Activated CD8-positive, alpha-beta memory T cell treated with anti-CD3 and anti-CD28 coated beads, Interleukin-2, amount 50 U/mL, for 4 hours (primary cell): ENCODE data around the gene NCAPD3.
"Not testable (repeated sequence)": the region's sequence is repeated elsewhere in the genome, so short reads cannot be mapped to it uniquely, and the experiment has no call there.

Source experiments
- DNase-seq: peaks from one replicate; pipeline ENCODE4 v3.0.0-alpha.2; 2020

NCAPD3 gene

DNA sequence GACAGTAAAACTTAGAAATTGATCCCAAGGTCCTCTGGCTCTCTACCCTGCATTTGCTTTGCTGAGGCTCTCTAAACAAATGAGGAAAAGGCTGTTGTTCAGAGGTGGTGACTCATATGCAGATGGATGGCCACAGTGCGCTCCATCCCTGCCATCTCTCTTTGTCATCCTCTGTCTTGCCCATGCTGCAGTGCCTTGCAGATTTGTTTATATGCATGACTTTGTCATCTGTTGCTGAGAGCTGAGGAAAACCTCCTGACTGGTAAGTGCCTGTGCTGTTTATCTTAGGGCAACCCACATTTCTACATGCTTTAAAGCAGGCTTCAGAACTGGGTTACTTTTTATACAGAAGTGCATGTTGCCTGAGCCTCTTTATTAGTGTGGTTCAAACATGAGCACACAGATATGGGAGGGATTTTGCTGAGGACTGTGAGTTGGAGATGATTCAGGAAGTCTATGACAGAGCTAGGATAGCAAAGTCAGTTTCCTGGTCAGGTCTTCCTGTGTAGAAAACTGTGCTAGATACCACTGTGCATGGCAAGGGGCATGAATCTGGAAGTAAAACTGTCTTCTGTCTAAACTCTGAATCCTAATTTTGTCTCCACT lies 97.4 kb downstream of the NCAPD3 start:
- no peak for DNase-seq

DNA sequence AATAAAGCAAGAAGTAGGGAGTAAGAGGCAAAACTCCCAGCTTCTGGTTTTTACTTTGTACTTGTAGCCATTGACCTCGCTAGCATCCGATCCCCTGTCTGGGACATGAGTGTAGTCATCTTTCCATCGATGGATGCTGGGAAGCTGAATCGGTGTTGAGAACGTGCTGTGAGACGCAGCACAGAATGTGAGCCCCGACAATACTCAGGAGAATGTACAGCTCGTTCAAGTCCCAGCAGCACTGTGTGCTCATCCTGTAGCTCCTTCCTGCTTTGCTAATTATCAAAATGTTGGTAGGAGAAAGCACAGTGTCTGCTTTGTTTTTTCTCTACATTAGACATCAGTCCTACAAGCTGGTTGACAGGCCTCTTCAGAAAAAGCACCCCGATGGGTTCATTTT lies 98.3 kb downstream of the NCAPD3 start:
- no peak for DNase-seq

DNA sequence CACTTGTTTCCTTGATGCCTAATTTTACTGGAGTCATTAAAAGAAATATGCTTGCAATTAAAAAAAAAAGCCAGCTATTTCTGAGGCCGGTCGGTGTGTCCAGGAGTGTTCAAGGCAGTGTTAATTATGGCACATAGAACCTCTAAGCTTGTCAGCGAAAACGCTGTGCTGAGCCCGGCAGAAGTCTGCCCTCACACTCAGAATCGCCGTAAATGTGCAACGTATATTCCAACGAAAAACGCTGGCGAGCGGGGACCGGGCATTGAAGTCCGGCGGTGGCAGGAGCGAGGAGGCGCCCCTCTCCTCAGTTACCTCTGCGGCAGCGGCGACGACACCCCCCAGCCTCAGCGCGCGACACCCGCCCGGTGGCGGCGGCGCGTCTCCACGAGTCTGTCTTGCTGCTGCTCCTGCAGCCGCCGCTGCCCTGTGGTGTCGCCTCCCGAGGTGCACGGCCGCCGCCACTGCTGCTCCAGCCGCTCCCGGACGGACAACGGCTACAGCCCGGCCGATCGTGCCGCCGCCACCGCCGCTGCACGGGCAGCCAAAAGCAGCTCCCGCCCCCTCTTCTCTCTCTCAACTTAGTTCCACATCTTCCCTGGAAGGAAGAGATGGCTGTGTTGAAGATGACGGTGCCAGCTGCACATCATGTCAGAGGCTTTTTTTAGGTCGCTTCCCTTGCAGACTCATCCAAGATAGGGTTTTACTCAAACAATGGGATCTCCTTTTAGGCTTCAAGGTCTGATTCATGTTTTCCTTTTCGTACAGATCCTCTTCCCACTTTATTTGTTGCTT lies 98.9 kb downstream of the NCAPD3 start:
- DNase-seq: no peak

DNA sequence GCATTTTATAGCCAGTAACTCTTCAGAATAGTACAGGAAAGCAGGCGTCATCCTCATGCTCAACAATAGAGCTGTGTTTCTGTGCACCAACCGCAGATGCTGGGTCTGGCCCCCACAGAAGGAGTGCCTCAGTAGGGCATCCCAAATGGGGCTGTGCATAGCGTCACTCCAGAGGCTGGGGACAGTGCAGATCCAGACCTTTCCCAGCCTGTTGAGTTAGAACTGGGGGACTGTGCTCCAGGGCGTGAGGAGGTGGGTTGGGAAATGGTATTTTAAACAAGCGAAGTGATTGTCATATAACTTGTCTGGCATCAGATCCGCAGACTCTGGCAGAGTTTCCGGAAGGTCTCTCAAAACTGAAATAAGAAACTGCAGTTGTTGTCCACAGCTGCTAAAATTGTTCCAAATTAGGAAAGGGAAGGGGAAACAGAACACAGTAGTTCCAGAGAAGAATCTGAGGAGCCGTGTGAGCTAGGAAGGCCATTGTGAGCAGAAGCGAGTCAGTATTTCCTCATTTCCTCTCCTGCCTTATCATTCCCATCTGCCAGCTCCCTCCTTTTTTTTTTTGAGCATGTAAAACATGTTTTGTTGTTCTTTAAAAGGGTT lies 102.7 kb downstream of the NCAPD3 start:
- DNase-seq: no peak

DNA sequence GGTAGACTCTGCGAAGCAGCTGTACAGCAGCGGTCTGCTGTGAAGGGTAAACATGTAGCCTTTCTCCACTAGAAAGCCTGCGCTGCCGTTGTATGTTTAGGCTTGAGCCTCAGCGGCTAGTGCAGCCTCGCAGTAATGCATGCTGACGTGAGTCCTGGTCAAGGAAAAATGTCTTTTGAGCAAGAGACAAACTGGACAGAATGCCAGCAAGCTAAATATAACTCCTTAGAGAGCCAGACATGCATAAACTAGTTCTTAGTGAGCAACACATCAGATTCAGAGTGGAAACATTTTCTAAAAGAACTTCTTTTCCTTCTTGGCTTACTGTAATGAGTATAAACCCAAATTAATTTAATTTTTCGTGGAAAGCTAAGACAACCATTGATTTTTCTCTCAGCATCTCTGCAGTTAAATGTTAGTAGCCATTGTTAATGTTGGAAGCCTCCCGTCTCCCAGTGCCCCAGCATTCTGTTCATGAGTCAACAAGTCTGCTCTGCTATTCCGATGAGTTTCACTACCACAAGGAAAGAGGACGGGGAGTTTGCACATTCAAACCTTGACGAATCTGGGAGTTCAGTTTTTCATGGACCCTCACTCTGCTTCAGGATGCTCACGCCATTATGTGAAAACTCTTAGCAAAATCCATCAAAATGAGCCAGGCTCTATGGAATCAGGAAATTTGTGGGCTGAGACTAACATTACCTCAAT lies 103.5 kb downstream of the NCAPD3 start:
- no peak for DNase-seq

DNA sequence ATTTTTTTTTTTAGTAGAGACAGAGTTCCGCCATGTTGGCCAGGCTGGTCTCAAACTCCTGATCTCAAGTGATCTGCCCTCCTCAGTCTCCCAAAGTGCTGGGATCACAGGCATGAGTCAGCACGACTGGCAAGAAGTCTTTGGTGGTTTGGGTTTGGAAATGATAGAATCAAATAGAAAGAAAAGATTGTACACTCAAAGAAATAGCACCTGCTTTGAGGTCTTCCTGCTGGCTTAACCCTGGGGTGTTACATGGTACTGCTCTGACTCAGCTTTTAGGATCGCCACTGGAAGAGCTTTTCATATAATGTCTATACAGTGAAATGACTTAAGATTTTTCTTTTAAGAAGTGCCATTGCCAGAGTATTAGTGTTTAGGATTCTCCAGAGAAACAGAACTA lies 104.7 kb downstream of the NCAPD3 start:
- no peak for DNase-seq

DNA sequence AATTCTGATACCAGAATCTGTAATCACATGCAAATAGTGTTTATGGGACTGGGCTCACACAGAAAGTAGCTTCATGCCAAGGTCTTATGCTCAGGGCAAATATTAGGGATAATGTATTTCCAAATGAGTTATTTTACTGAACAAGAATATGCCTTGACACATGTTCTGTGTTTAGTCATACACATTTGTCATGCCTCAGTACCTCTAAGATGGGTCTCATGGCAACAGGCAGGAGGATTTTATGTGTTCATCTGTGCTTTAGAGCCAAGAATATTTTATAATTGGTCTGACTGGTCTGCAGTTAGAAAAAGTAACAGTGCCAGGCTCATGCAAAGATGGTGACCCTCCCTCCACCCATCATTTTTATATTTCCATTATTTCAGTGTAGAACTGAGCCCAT lies 105.8 kb downstream of the NCAPD3 start:
- no peak for DNase-seq

DNA sequence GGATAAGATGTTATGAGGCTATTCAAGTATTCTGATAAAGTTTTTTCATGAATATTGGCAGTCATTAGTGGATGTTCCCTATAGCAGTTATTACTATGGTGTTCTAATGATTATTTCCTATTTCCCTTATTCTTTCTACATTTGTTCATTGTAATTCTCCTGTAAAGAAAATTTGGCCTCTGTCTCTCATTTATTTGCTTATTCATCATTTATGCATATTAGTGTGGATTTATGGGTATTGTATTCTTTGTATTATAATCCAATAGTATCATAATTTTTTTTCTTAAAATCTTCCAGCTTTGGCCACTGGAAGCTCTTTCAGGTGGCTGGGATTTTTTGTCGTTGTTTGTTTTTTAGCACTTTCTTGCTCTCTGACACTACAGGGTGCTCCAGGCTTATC lies 107.6 kb downstream of the NCAPD3 start:
- DNase-seq: no peak

DNA sequence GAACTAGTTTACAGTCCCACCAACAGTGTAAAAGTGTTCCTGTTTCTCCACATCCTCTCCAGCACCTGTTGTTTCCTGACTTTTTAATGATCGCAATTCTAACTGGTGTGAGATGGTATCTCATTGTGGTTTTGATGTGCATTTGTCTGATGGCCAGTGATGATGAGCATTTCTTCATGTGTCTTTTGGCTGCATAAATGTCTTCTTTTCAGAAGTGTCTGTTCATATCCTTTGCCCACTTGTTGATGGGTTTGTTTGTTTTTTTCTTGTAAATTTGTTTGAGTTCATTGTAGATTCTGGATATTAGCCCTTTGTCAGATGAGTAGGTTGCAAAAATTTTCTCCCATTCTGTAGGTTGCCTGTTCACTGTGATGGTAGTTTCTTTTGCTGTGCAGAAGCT lies 110.0 kb downstream of the NCAPD3 start:
- DNase-seq: not testable (repeated sequence)

DNA sequence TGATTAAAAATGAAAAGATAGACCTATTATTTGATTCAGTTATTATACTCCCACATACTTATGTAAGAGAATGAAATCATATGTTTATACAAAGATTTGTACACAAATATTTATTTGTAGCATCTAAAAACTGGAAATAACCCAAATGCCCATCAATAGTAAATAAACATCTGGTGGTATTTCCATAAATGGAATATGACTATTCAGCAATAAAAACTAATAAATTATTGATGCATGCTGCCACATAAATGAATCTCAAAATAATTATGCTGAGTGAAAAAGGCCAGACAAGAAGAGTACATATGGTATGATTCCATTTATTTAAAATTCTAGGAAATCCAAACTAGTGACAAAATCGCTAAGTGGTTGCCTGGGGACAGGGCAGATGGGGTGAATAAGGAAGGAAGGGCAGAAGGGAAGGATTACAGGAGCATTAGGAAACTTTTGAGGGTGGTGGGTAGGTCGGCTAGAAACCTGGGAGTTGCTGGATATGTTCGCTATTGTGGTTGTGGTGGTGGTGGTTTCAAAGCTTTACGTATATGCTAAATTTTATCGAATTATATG lies 113.4 kb downstream of the NCAPD3 start:
- DNase-seq: no peak
